Measurements from ENCODE around the gene DYNLRB1.
"Not testable (repeated sequence)": the region's sequence is repeated elsewhere in the genome, so short reads cannot be mapped to it uniquely, and the experiment has no call there.

DYNLRB1 gene

GRCh38 chr20:34511891-34512265, 4.3 kb upstream of the DYNLRB1 start:
- peaks cover 8 to 10% of the 10 kb centered on the region in 2 donors for H3K4me1 ChIP-seq (ENCODE audit: control insufficient read depth in 2 of 2, insufficient read depth in 2 of 2, low read length in 2 of 2)
- no peak overlapping the region for H3K27ac ChIP-seq (ENCODE audit: low read depth in 2 of 2, low read length in 2 of 2)
- peaks cover 12 to 14% of the 10 kb centered on the region in 2 donors for H3K36me3 ChIP-seq (ENCODE audit: control insufficient read depth in 2 of 2, insufficient read depth in 2 of 2, low read length in 2 of 2)

GRCh38 chr20:34512266-34512954, 3.8 kb upstream of the DYNLRB1 start:
- H3K27me3 ChIP-seq (ENCODE audit: control insufficient read depth in 2 of 2, insufficient read depth in 2 of 2, low read length in 2 of 2), result no peaks in the 10 kb centered on the region
- no peaks in the 10 kb centered on the region for H3K9me3 ChIP-seq (ENCODE audit: control insufficient read depth in 2 of 2, low read length in 2 of 2)
- H3K4me3 ChIP-seq (ENCODE audit: low read length in 2 of 2), result no peak overlapping the region
- H3K9ac ChIP-seq (ENCODE audit: low read depth in 1 of 2, low read length in 2 of 2), result no peak overlapping the region
- no peak overlapping the region for H3K27ac ChIP-seq (ENCODE audit: low read depth in 2 of 2, low read length in 2 of 2)
- H3K4me1 ChIP-seq (ENCODE audit: control insufficient read depth in 2 of 2, insufficient read depth in 2 of 2, low read length in 2 of 2), result peaks cover 8 to 14% of the 10 kb centered on the region in 2 donors
- H3K36me3 ChIP-seq (ENCODE audit: control insufficient read depth in 2 of 2, insufficient read depth in 2 of 2, low read length in 2 of 2), result peaks cover 11 to 14% of the 10 kb centered on the region in 2 donors

More at GRCh38 chr20:34511891-34512265, 4.3 kb upstream of the DYNLRB1 start:
- Histone ChIP-seq H3K9me3 (ENCODE audit: control insufficient read depth in 2 of 2, low read length in 2 of 2) (no peaks in the 10 kb centered on the region), H3K27me3 (ENCODE audit: control insufficient read depth in 2 of 2, insufficient read depth in 2 of 2, low read length in 2 of 2) (no peaks in the 10 kb centered on the region), H3K4me3 (ENCODE audit: low read length in 2 of 2) (no peak overlapping the region), H3K9ac (ENCODE audit: low read depth in 1 of 2, low read length in 2 of 2) (no peak overlapping the region)

- H3K4me3 ChIP-seq (ENCODE audit: low read length in 2 of 2), result no peak overlapping the region
- H3K4me1 ChIP-seq (ENCODE audit: control insufficient read depth in 2 of 2, insufficient read depth in 2 of 2, low read length in 2 of 2), result peaks cover 8 to 14% of the 10 kb centered on the region in 2 donors
- H3K9me3 ChIP-seq (ENCODE audit: control insufficient read depth in 2 of 2, low read length in 2 of 2), result no peaks in the 10 kb centered on the region
- no peak overlapping the region for H3K27ac ChIP-seq (ENCODE audit: low read depth in 2 of 2, low read length in 2 of 2)
- H3K36me3 ChIP-seq (ENCODE audit: control insufficient read depth in 2 of 2, insufficient read depth in 2 of 2, low read length in 2 of 2), result peaks cover 5 to 9% of the 10 kb centered on the region in 2 donors
- no peak overlapping the region for H3K9ac ChIP-seq (ENCODE audit: low read depth in 1 of 2, low read length in 2 of 2)
- no peaks in the 10 kb centered on the region for H3K27me3 ChIP-seq (ENCODE audit: control insufficient read depth in 2 of 2, insufficient read depth in 2 of 2, low read length in 2 of 2)
Measured at GRCh38 chr20:34512955-34513419, 3.2 kb upstream of the DYNLRB1 start.

GRCh38 chr20:34514034-34514433, 2.2 kb upstream of the DYNLRB1 start:
- H3K36me3 ChIP-seq (ENCODE audit: control insufficient read depth in 2 of 2, insufficient read depth in 2 of 2, low read length in 2 of 2); H3K27ac ChIP-seq (ENCODE audit: low read depth in 2 of 2, low read length in 2 of 2); H3K9me3 ChIP-seq (ENCODE audit: control insufficient read depth in 2 of 2, low read length in 2 of 2); H3K9ac ChIP-seq (ENCODE audit: low read depth in 1 of 2, low read length in 2 of 2); H3K27me3 ChIP-seq (ENCODE audit: control insufficient read depth in 2 of 2, insufficient read depth in 2 of 2, low read length in 2 of 2); H3K4me3 ChIP-seq (ENCODE audit: low read length in 2 of 2): not testable (repeated sequence)
- H3K4me1 ChIP-seq (ENCODE audit: control insufficient read depth in 2 of 2, insufficient read depth in 2 of 2, low read length in 2 of 2), result peaks cover 8 to 14% of the 10 kb centered on the region in 2 donors

GRCh38 chr20:34514897-34515483, 1.2 kb upstream of the DYNLRB1 start:
- Histone ChIP-seq H3K4me3 (ENCODE audit: low read length in 2 of 2) (peak overlapping the region; percentile 88 to 96), H3K4me1 (ENCODE audit: control insufficient read depth in 2 of 2, insufficient read depth in 2 of 2, low read length in 2 of 2) (peaks cover 8 to 14% of the 10 kb centered on the region in 2 donors), H3K9me3 (ENCODE audit: control insufficient read depth in 2 of 2, low read length in 2 of 2) (no peaks in the 10 kb centered on the region), H3K27ac (ENCODE audit: low read depth in 2 of 2, low read length in 2 of 2) (peak overlapping the region; percentile 97), H3K36me3 (ENCODE audit: control insufficient read depth in 2 of 2, insufficient read depth in 2 of 2, low read length in 2 of 2) (peaks cover 0 to 2% of the 10 kb centered on the region in 2 donors), H3K27me3 (ENCODE audit: control insufficient read depth in 2 of 2, insufficient read depth in 2 of 2, low read length in 2 of 2) (no peaks in the 10 kb centered on the region), H3K9ac (ENCODE audit: low read depth in 1 of 2, low read length in 2 of 2) (peak overlapping the region; percentile 76 to 93)

GRCh38 chr20:34515484-34516246, 557 bp upstream of the DYNLRB1 start:
- Histone ChIP-seq H3K36me3 (ENCODE audit: control insufficient read depth in 2 of 2, insufficient read depth in 2 of 2, low read length in 2 of 2) (no peaks in the 10 kb centered on the region), H3K27ac (ENCODE audit: low read depth in 2 of 2, low read length in 2 of 2) (peak overlapping the region; percentile 97), H3K27me3 (ENCODE audit: control insufficient read depth in 2 of 2, insufficient read depth in 2 of 2, low read length in 2 of 2) (no peaks in the 10 kb centered on the region), H3K4me3 (ENCODE audit: low read length in 2 of 2) (peak overlapping the region; percentile 88 to 96), H3K9ac (ENCODE audit: low read depth in 1 of 2, low read length in 2 of 2) (peak overlapping the region; percentile 76 to 93), H3K4me1 (ENCODE audit: control insufficient read depth in 2 of 2, insufficient read depth in 2 of 2, low read length in 2 of 2) (peaks cover 8 to 14% of the 10 kb centered on the region in 2 donors), H3K9me3 (ENCODE audit: control insufficient read depth in 2 of 2, low read length in 2 of 2) (no peaks in the 10 kb centered on the region)

- H3K4me1 ChIP-seq (ENCODE audit: control insufficient read depth in 2 of 2, insufficient read depth in 2 of 2, low read length in 2 of 2), result peaks cover 8 to 17% of the 10 kb centered on the region in 2 donors
- peak overlapping the region; percentile 76 to 93 for H3K9ac ChIP-seq (ENCODE audit: low read depth in 1 of 2, low read length in 2 of 2)
- H3K9me3 ChIP-seq (ENCODE audit: control insufficient read depth in 2 of 2, low read length in 2 of 2), result no peaks in the 10 kb centered on the region
- H3K27me3 ChIP-seq (ENCODE audit: control insufficient read depth in 2 of 2, insufficient read depth in 2 of 2, low read length in 2 of 2), result no peaks in the 10 kb centered on the region
- peak overlapping the region; percentile 97 for H3K27ac ChIP-seq (ENCODE audit: low read depth in 2 of 2, low read length in 2 of 2)
- H3K4me3 ChIP-seq (ENCODE audit: low read length in 2 of 2), result peak overlapping the region; percentile 88 to 96
- H3K36me3 ChIP-seq (ENCODE audit: control insufficient read depth in 2 of 2, insufficient read depth in 2 of 2, low read length in 2 of 2), result no peaks in the 10 kb centered on the region
Measured at GRCh38 chr20:34517114-34517505, 888 bp downstream of the DYNLRB1 start.

GRCh38 chr20:34518863-34519262, 2.6 kb downstream of the DYNLRB1 start:
- H3K27ac ChIP-seq (ENCODE audit: low read depth in 2 of 2, low read length in 2 of 2); H3K27me3 ChIP-seq (ENCODE audit: control insufficient read depth in 2 of 2, insufficient read depth in 2 of 2, low read length in 2 of 2); H3K4me3 ChIP-seq (ENCODE audit: low read length in 2 of 2); H3K36me3 ChIP-seq (ENCODE audit: control insufficient read depth in 2 of 2, insufficient read depth in 2 of 2, low read length in 2 of 2); H3K9ac ChIP-seq (ENCODE audit: low read depth in 1 of 2, low read length in 2 of 2); H3K9me3 ChIP-seq (ENCODE audit: control insufficient read depth in 2 of 2, low read length in 2 of 2): not testable (repeated sequence)
- H3K4me1 ChIP-seq (ENCODE audit: control insufficient read depth in 2 of 2, insufficient read depth in 2 of 2, low read length in 2 of 2), result peaks cover 20 to 31% of the 10 kb centered on the region in 2 donors

- peaks cover 17 to 35% of the 10 kb centered on the region in 2 donors for H3K4me1 ChIP-seq (ENCODE audit: control insufficient read depth in 2 of 2, insufficient read depth in 2 of 2, low read length in 2 of 2)
- H3K9me3 ChIP-seq (ENCODE audit: control insufficient read depth in 2 of 2, low read length in 2 of 2); H3K36me3 ChIP-seq (ENCODE audit: control insufficient read depth in 2 of 2, insufficient read depth in 2 of 2, low read length in 2 of 2); H3K4me3 ChIP-seq (ENCODE audit: low read length in 2 of 2); H3K9ac ChIP-seq (ENCODE audit: low read depth in 1 of 2, low read length in 2 of 2); H3K27ac ChIP-seq (ENCODE audit: low read depth in 2 of 2, low read length in 2 of 2); H3K27me3 ChIP-seq (ENCODE audit: control insufficient read depth in 2 of 2, insufficient read depth in 2 of 2, low read length in 2 of 2): not testable (repeated sequence)
Measured at GRCh38 chr20:34519841-34520240, 3.6 kb downstream of the DYNLRB1 start.

All from mucosa of rectum (tissue), 2 donors.